HepG2 (cell line): ENCODE data around the gene SHQ1. TPM values are rescaled to one million over a fixed set of nuclear protein-coding genes. Genes with fewer than 3 reads are reported as not detected.

Experiments used
- ATAC-seq: fragments of 200-7000 bp; cut with Tn5 transposase; 3 replicates; pipeline ENCODE4 v1.9.1; 2020; ENCODE audit warnings: mild to moderate bottlenecking, moderate library complexity
- BruUV-seq: library from RNA; stranded (reverse); fragments of 400-500 nt; replicated peaks from 2 replicates; lab custom pipeline; 2021; lab: Mats Ljungman, UMichigan
- CTCF ChIA-PET: fragments of 300-600 bp; formaldehyde crosslinking; extraction: SDS; loops from one replicate; lab custom pipeline; 2021; ENCODE audit warnings: low total read pairs, inconsistent platforms, low intra/inter-chr PET ratio; lab: Yijun Ruan, JAX
- POLR2A ChIA-PET: fragments of 350-600 bp; sonication (Branson Sonifier 250); formaldehyde crosslinking; loops from one replicate; lab custom pipeline; 2020; ENCODE audit warnings: antibody characterized with exemption, inconsistent platforms; lab: Yijun Ruan, JAX
- DNase-seq: peaks from one replicate; pipeline ENCODE4 v3.0.0-alpha.2; 2015; ENCODE audit warnings: low spot score
- FAIRE-seq: peaks from 3 replicates; lab custom pipeline; 2011; peaks lifted over from hg19 to GRCh38; lab: Jason Lieb, UNC
- H2AFZ ChIP-seq: one replicate; pipeline ENCODE4 v1.6.1; 2011; ENCODE audit warnings: low read length, inconsistent platforms
- H3K27ac ChIP-seq: fragments of 300-600 bp; 3 replicates; pipeline ENCODE4 v1.8.0; 2011; ENCODE audit warnings: mixed run types, mild to moderate bottlenecking, mixed read lengths, low read length, inconsistent platforms; ENCODE audit not compliant: insufficient read depth; ENCODE audit errors: extremely low read length
- H3K27me3 ChIP-seq, 2 experiments: fragments of 200-600 bp in 1 of 2; 2 replicates in 1 of 2; 3 replicates in 1 of 2; pipeline versions ENCODE4 v1.6.0 to v1.8.0; 2011; ENCODE audit warnings: low read length in 2 of 2, mild to moderate bottlenecking in 2 of 2, moderate library complexity in 2 of 2, inconsistent platforms in 1 of 2; ENCODE audit not compliant: insufficient read depth in 2 of 2, control insufficient read depth in 1 of 2
- H3K36me3 ChIP-seq, 2 experiments: fragments of 200-600 bp in 1 of 2; replicated peaks in 1 of 2; 2 replicates in 1 of 2; 3 replicates in 1 of 2; pipeline versions ENCODE4 v1.5.1 to v1.8.0; 2011; ENCODE audit warnings: low read length in 2 of 2, inconsistent platforms in 1 of 2; ENCODE audit not compliant: insufficient read depth in 2 of 2, control insufficient read depth in 1 of 2
- H3K4me1 ChIP-seq: 2 replicates; pipeline ENCODE4 v1.5.1; 2012; ENCODE audit warnings: low read length, inconsistent platforms; ENCODE audit not compliant: insufficient read depth
- H3K4me2 ChIP-seq: 2 replicates; pipeline ENCODE4 v1.6.0; 2011; ENCODE audit warnings: low read depth, low read length, inconsistent platforms
- H3K4me3 ChIP-seq, 3 experiments: fragments of 200-600 bp in 1 of 3; sonication (generic), shearing (Covaris generic) in 1 of 3; replicated peaks in 1 of 3; 2 replicates each; pipeline ENCODE4 v1.5.1; 2011 to 2016; ENCODE audit warnings: low read length in 3 of 3, inconsistent platforms in 2 of 3, low read depth in 2 of 3, mild to moderate bottlenecking in 2 of 3, control low read depth in 1 of 3, mixed read lengths in 1 of 3; ENCODE audit not compliant: insufficient read depth in 1 of 3
- H3K79me2 ChIP-seq: one replicate; pipeline ENCODE4 v1.6.1; 2011; ENCODE audit warnings: low read length, inconsistent platforms; ENCODE audit not compliant: insufficient read depth
- H3K9ac ChIP-seq: 2 replicates; pipeline ENCODE4 v1.6.0; 2011; ENCODE audit warnings: mild to moderate bottlenecking, low read depth, low read length, inconsistent platforms; ENCODE audit not compliant: insufficient read depth
- H3K9me3 ChIP-seq: 2 replicates; pipeline ENCODE4 v1.5.1; 2012; ENCODE audit warnings: mild to moderate bottlenecking, low read length
- H4K20me1 ChIP-seq: 2 replicates; pipeline ENCODE4 v1.6.0; 2011; ENCODE audit warnings: inconsistent platforms, mild to moderate bottlenecking, low read length, moderate library complexity; ENCODE audit not compliant: insufficient read depth
- KAT7 ChIP-seq: IDR thresholded peaks from 2 replicates; pipeline ENCODE4 v1.6.1; 2018; ENCODE audit warnings: borderline replicate concordance, missing compliant biosample characterization
- MAFK ChIP-seq, 2 experiments: IDR thresholded peaks in 1 of 2; conservative IDR thresholded peaks in 1 of 2; 2 replicates each; pipeline ENCODE4 v1.6.1; 2011; ENCODE audit warnings: improper control_type of control experiment in 2 of 2, low read length in 2 of 2
- MYPOP ChIP-seq: sonication (generic); formaldehyde crosslinking; IDR thresholded peaks from 2 replicates; pipeline ENCODE4 v1.8.1; 2023; ENCODE audit warnings: mild to moderate bottlenecking, moderate library complexity, missing genetic modification reagents
- RARG ChIP-seq: sonication (generic); formaldehyde crosslinking; IDR thresholded peaks from 2 replicates; pipeline ENCODE4 v1.4.0; 2020; ENCODE audit warnings: low read depth, mild to moderate bottlenecking, missing genetic modification reagents
- ZNF407 ChIP-seq: sonication (generic); formaldehyde crosslinking; IDR thresholded peaks from one replicate; pipeline ENCODE4 v1.5.1; 2020; ENCODE audit warnings: mild to moderate bottlenecking, missing genetic modification reagents; ENCODE audit errors: not compliant biosample characterization
- ZNF563 ChIP-seq: sonication (generic); formaldehyde crosslinking; IDR thresholded peaks from 2 replicates; pipeline ENCODE4 v1.8.0; 2022; ENCODE audit warnings: mild to moderate bottlenecking, moderate library complexity, missing genetic modification reagents
- ZNF687 ChIP-seq: sonication (generic); formaldehyde crosslinking; IDR thresholded peaks from 2 replicates; pipeline ENCODE4 v1.5.1; 2020; ENCODE audit warnings: mild to moderate bottlenecking, missing genetic modification reagents, moderate library complexity
- WGBS: methylation state at CpG from one replicate; pipeline ENCODE4 v1.1.6; 2017; ENCODE audit warnings: low lambda C conversion rate; 5-methylcytosine and 5-hydroxymethylcytosine counted together
- in situ Hi-C: cut with HindIII; loops from 2 replicates; pipeline ENCODE4 v1.10.0; 2017; ENCODE audit warnings: low pct_unique_long_range_greater_than_20kb; ENCODE audit not compliant: extremely low pct_ligation_motif_present
- intact Hi-C: fragments of 100-400 bp; cut with micrococcal nuclease; formaldehyde crosslinking; loops from one replicate; pipeline ENCODE4 v1.10.0; 2022; ENCODE audit not compliant: unreplicated experiment
- polyA plus RNA-seq, 8 experiments: library from polyadenylated mRNA; depleted of rRNA in 3 of 8; stranded (reverse) in 7 of 8; unstranded in 1 of 8; fragments of >200 nt; fragmentation: Illumina TruSeq in 4 of 8; extraction: Trizol in 4 of 8; gene quantifications; 2 replicates each; pipeline versions ENCODE4 v1.2.1 to v1.2.3, GENCODE V29; 2011 to 2016; ENCODE audit warnings: low read depth in 4 of 8, missing spikeins in 1 of 8, mixed read lengths in 1 of 8; ENCODE audit not compliant: insufficient read depth in 1 of 8
- total RNA-seq, 5 experiments: library from RNA; depleted of rRNA; stranded (reverse); fragments of >200 nt; fragmentation: Illumina TruSeq; extraction: Trizol; gene quantifications; 2 replicates each; pipeline ENCODE4 v1.2.3, GENCODE V29; 2016; ENCODE audit warnings: low read depth in 1 of 5

The SHQ1 gene
- total and polyA plus RNA-seq, 2 of the 13 experiments (the other 11 are each of a cell fraction or from before 2014, with no cell fraction given): 5.5 to 20.3 TPM

GRCh38 chr3:72846166-72846565 is 2.1 kb downstream of the SHQ1 start (continued):
- TF ChIP-seq ZNF687 (CRISPR knock-in tag): no peak
- no peak for TF ChIP-seq RARG (CRISPR knock-in tag)
- no peak for TF ChIP-seq MYPOP

- no peak for FAIRE-seq
- no peak for ATAC-seq
- H3K4me2 ChIP-seq: no peak overlapping the region
- TF ChIP-seq KAT7 (CRISPR knock-in tag): no peak
- no peak for TF ChIP-seq ZNF563 (CRISPR knock-in tag)
- no peak for TF ChIP-seq ZNF407 (CRISPR knock-in tag)
- no peak for TF ChIP-seq MAFK (conservative IDR thresholded peaks at IDR 0.05 in 1 of 2, IDR thresholded peaks at IDR 0.05 in 1 of 2; ENCODE audit: low read length in 2 of 2)
These were observed 3.7 kb downstream of the SHQ1 start for GRCh38 chr3:72844436-72844993.

More at GRCh38 chr3:72844436-72844993, 3.7 kb downstream of the SHQ1 start:
- 92% methylated on average over 1 of the region's 1 CpG for WGBS
- Histone ChIP-seq H3K79me2 (peaks cover 29% of the 10 kb centered on the region), H3K27me3 (no peaks in the 10 kb centered on the region; a peak in 1 of 5 replicates), H3K27ac (no peak overlapping the region), H3K36me3 (peaks cover 0 to 20% of the 10 kb centered on the region in 2 experiments; a peak in 4 of 5 replicates), H3K9ac (no peak overlapping the region), H3K4me3 (no peak overlapping the region), H4K20me1 (no peaks in the 10 kb centered on the region), H2AFZ (no peak overlapping the region), H3K4me1 (peaks cover 37% of the 10 kb centered on the region), H3K9me3 (no peaks in the 10 kb centered on the region)
- in situ Hi-C loops (loop anchor here (10.0 kb wide), 1 partner anchor 240 kb away; no protein-coding TSS in a partner anchor), intact Hi-C loops (no loop called here)
- POLR2A ChIA-PET: no interaction called here
- BruUV-seq: no TSS peak
- DNase-seq: no peak
- CTCF ChIA-PET: no interaction called here
